ENCODE results near the gene TLR10.
"Not testable (repeated sequence)": the region's sequence is repeated elsewhere in the genome, so short reads cannot be mapped to it uniquely, and the experiment has no call there.

Gene TLR10

GRCh38 chr4:38774181-38774955 lies 8.4 kb downstream of the TLR10 start:
- DNase-seq, result no peak
- Histone ChIP-seq H3K9ac (ENCODE audit: low read depth, low read length) (no peak overlapping the region), H3K27me3 (ENCODE audit: insufficient read depth, low read length, poor library complexity) (no peaks in the 10 kb centered on the region), H3K4me1 (ENCODE audit: insufficient read depth, low read length) (no peaks in the 10 kb centered on the region), H3K36me3 (ENCODE audit: insufficient read depth, low read length) (no peaks in the 10 kb centered on the region), H3K4me3 (ENCODE audit: low read depth in 1 of 2, low read length in 2 of 2) (no peak overlapping the region), H4K20me1 (ENCODE audit: insufficient read depth, low read length) (no peaks in the 10 kb centered on the region), H3K9me3 (ENCODE audit: insufficient read depth, low read length, severe bottlenecking) (no peaks in the 10 kb centered on the region), H3K27ac (ENCODE audit: low read length) (no peak overlapping the region), H3K4me2 (ENCODE audit: insufficient read depth, low read length) (no peak overlapping the region), H3K79me2 (ENCODE audit: insufficient read depth, low read length) (no peaks in the 10 kb centered on the region), H2AFZ (ENCODE audit: low read depth, low read length) (no peak overlapping the region)
- ATAC-seq (ENCODE audit: insufficient read depth, low read depth), result no peak
- TF ChIP-seq EZH2 (IDR thresholded peaks at IDR 0.05; ENCODE audit: borderline replicate concordance, low read depth, low read length, severe bottlenecking), result no peak
- TF ChIP-seq, protein P1, sequence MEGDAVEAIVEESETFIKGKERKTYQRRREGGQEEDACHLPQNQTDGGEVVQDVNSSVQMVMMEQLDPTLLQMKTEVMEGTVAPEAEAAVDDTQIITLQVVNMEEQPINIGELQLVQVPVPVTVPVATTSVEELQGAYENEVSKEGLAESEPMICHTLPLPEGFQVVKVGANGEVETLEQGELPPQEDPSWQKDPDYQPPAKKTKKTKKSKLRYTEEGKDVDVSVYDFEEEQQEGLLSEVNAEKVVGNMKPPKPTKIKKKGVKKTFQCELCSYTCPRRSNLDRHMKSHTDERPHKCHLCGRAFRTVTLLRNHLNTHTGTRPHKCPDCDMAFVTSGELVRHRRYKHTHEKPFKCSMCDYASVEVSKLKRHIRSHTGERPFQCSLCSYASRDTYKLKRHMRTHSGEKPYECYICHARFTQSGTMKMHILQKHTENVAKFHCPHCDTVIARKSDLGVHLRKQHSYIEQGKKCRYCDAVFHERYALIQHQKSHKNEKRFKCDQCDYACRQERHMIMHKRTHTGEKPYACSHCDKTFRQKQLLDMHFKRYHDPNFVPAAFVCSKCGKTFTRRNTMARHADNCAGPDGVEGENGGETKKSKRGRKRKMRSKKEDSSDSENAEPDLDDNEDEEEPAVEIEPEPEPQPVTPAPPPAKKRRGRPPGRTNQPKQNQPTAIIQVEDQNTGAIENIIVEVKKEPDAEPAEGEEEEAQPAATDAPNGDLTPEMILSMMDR (IDR thresholded peaks at IDR 0.05; ENCODE audit: borderline replicate concordance, extremely low read depth, low read length, poor library complexity, severe bottlenecking), result no peak

DNA sequence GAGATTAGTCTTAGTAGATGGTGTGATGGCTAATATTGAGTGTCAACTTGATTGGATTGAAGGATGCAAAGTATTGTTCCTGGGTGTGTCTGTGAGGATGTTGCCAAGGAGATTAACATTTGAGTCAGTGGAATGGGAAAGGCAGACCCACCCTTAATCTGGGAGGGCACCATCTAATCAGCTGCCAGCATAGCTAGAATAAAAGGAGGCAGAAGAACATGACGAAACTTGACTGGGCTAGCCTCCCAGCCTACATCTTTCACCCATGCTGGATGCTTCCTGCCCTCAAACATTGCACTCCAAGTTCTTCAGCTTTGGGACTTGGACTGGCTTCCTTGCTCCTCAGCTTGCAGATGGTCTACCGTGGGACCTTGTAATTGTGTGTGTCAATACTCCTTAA lies 12.5 kb downstream of the TLR10 start:
- H3K36me3 ChIP-seq (ENCODE audit: insufficient read depth, low read length); H3K4me2 ChIP-seq (ENCODE audit: insufficient read depth, low read length); ATAC-seq (ENCODE audit: insufficient read depth, low read depth); H3K79me2 ChIP-seq (ENCODE audit: insufficient read depth, low read length); H3K4me1 ChIP-seq (ENCODE audit: insufficient read depth, low read length); H3K4me3 ChIP-seq (ENCODE audit: low read depth in 1 of 2, low read length in 2 of 2); H3K9ac ChIP-seq (ENCODE audit: low read depth, low read length); H3K27ac ChIP-seq (ENCODE audit: low read length); H4K20me1 ChIP-seq (ENCODE audit: insufficient read depth, low read length); H3K27me3 ChIP-seq (ENCODE audit: insufficient read depth, low read length, poor library complexity); H3K9me3 ChIP-seq (ENCODE audit: insufficient read depth, low read length, severe bottlenecking); H2AFZ ChIP-seq (ENCODE audit: low read depth, low read length); DNase-seq: not testable (repeated sequence)

- no peak for TF ChIP-seq EZH2 (IDR thresholded peaks at IDR 0.05; ENCODE audit: borderline replicate concordance, low read depth, low read length, severe bottlenecking)
- TF ChIP-seq, protein P1 (IDR thresholded peaks at IDR 0.05; ENCODE audit: borderline replicate concordance, extremely low read depth, low read length, poor library complexity, severe bottlenecking), result no peak
- Histone ChIP-seq H3K9ac (ENCODE audit: low read depth, low read length) (no peak overlapping the region), H3K4me2 (ENCODE audit: insufficient read depth, low read length) (no peak overlapping the region), H3K4me1 (ENCODE audit: insufficient read depth, low read length) (no peaks in the 10 kb centered on the region), H4K20me1 (ENCODE audit: insufficient read depth, low read length) (no peaks in the 10 kb centered on the region), H3K9me3 (ENCODE audit: insufficient read depth, low read length, severe bottlenecking) (no peaks in the 10 kb centered on the region), H2AFZ (ENCODE audit: low read depth, low read length) (no peak overlapping the region), H3K27me3 (ENCODE audit: insufficient read depth, low read length, poor library complexity) (no peaks in the 10 kb centered on the region), H3K27ac (ENCODE audit: low read length) (no peak overlapping the region), H3K4me3 (ENCODE audit: low read depth in 1 of 2, low read length in 2 of 2) (no peak overlapping the region), H3K36me3 (ENCODE audit: insufficient read depth, low read length) (no peaks in the 10 kb centered on the region), H3K79me2 (ENCODE audit: insufficient read depth, low read length) (no peaks in the 10 kb centered on the region)
- DNase-seq, result no peak
- no peak for ATAC-seq (ENCODE audit: insufficient read depth, low read depth)
Observed at GRCh38 chr4:38769857-38770256, 12.9 kb downstream of the TLR10 start.

DNA sequence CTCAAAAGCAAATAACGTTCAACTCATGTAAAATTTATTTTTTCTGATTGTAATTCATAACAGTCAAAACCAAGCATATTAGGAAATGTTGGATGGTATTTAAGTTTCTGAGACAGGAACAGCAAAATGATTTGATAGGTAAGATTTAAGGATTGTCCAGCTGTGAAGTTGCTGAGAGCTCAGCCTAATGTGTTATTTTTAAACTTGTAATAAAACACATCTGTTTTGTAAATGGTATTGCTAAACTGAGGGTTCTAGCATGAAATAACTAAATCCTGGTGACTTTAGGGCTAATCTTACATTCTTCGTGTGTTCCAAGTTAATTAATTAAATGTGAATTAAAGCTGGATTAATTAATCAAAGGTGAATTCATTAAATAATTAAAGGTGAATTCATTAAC lies 13.3 kb downstream of the TLR10 start:
- H3K27me3 ChIP-seq (ENCODE audit: insufficient read depth, low read length, poor library complexity), result no peaks in the 10 kb centered on the region
- TF ChIP-seq EZH2 (IDR thresholded peaks at IDR 0.05; ENCODE audit: borderline replicate concordance, low read depth, low read length, severe bottlenecking), result no peak
- TF ChIP-seq, protein P1 (IDR thresholded peaks at IDR 0.05; ENCODE audit: borderline replicate concordance, extremely low read depth, low read length, poor library complexity, severe bottlenecking), result no peak
- no peaks in the 10 kb centered on the region for H3K4me1 ChIP-seq (ENCODE audit: insufficient read depth, low read length)
- DNase-seq (no peak), ATAC-seq (ENCODE audit: insufficient read depth, low read depth) (no peak)
- H3K4me3 ChIP-seq (ENCODE audit: low read depth in 1 of 2, low read length in 2 of 2), result no peak overlapping the region
- H2AFZ ChIP-seq (ENCODE audit: low read depth, low read length), result no peak overlapping the region
- H3K79me2 ChIP-seq (ENCODE audit: insufficient read depth, low read length), result no peaks in the 10 kb centered on the region
- no peak overlapping the region for H3K4me2 ChIP-seq (ENCODE audit: insufficient read depth, low read length)
- H4K20me1 ChIP-seq (ENCODE audit: insufficient read depth, low read length), result no peaks in the 10 kb centered on the region
- H3K27ac ChIP-seq (ENCODE audit: low read length), result no peak overlapping the region
- H3K9ac ChIP-seq (ENCODE audit: low read depth, low read length), result no peak overlapping the region
- no peaks in the 10 kb centered on the region for H3K9me3 ChIP-seq (ENCODE audit: insufficient read depth, low read length, severe bottlenecking)
- no peaks in the 10 kb centered on the region for H3K36me3 ChIP-seq (ENCODE audit: insufficient read depth, low read length)
